ENCODE results near the gene FCRLB. TPM values are rescaled to one million over a fixed set of nuclear protein-coding genes. Genes with fewer than 3 reads are reported as not detected.
A peak's percentile ranks its signal among the peaks of the same experiment; 100 is the strongest.

FCRLB gene
- total and polyA plus RNA-seq, 9 of the 15 experiments (the other 6 are each of a cell fraction or from before 2014, with no cell fraction given): 0.20 to 4.6 (median 1.3) TPM

GRCh38 chr1:161727256-161727924, 6.0 kb downstream of the FCRLB start (continued):
- TF ChIP-seq ARID3A (IDR thresholded peaks at IDR 0.05; ENCODE audit: borderline replicate concordance, low read depth, low read length) (no peak), NFRKB (IDR thresholded peaks at IDR 0.05; ENCODE audit: low read depth) (peak; percentile 56; the same call in 1 of the 2 replicates), DLX4 (CRISPR knock-in tag; IDR thresholded peaks at IDR 0.05) (no peak), RBM25 (IDR thresholded peaks at IDR 0.05; ENCODE audit: low read depth, low read length, severe bottlenecking) (no peak), FOS (IDR thresholded peaks at IDR 0.05; ENCODE audit: extremely low read depth, insufficient read length) (no peak), DEAF1 (CRISPR knock-in tag; IDR thresholded peaks at IDR 0.05) (peak; percentile 2; the same call in 1 of the 2 replicates), NUFIP1 (IDR thresholded peaks at IDR 0.05; ENCODE audit: partially characterized antibody) (no peak), CREB5 (CRISPR knock-in tag; IDR thresholded peaks at IDR 0.05) (no peak), SNRNP70 (optimal IDR thresholded peaks at IDR 0.05; ENCODE audit: low read depth, low read length) (no peak), CAMTA2 (CRISPR knock-in tag; conservative IDR thresholded peaks at IDR 0.05) (no peak), SMAD4 (CRISPR knock-in tag; conservative IDR thresholded peaks at IDR 0.05) (0 out of 2 replicates have a peak, but pooled peaks have one; percentile 27), ARID1B (IDR thresholded peaks at IDR 0.05) (no peak), TARDBP (IDR thresholded peaks at IDR 0.05) (no peak), RFX7 (CRISPR knock-in tag; IDR thresholded peaks at IDR 0.05) (no peak), SMARCC2 (IDR thresholded peaks at IDR 0.05; ENCODE audit: low read depth) (peak; percentile 53; the same call in 1 of the 2 replicates), HDAC2 (IDR thresholded peaks at IDR 0.05) (0 out of 2 replicates have a peak, but pooled peaks have one; percentile 12), HNRNPH1 (optimal IDR thresholded peaks at IDR 0.05; ENCODE audit: low read depth, low read length) (no peak), EP300 (IDR thresholded peaks at IDR 0.05; ENCODE audit: low read length) (no peak), KDM2B (CRISPR knock-in tag; IDR thresholded peaks at IDR 0.05) (0 out of 2 replicates have a peak, but pooled peaks have one; percentile 61), RNF2 (IDR thresholded peaks at IDR 0.05) (peak; percentile 5; the same call in 1 of the 2 replicates), TRIM28 (IDR thresholded peaks at IDR 0.05) (no peak), FOXA3 (CRISPR knock-in tag; conservative IDR thresholded peaks at IDR 0.05 in 1 of 2, IDR thresholded peaks at IDR 0.05 in 1 of 2) (no peak), ZBTB17 (CRISPR knock-in tag; IDR thresholded peaks at IDR 0.05) (0 out of 2 replicates have a peak, but pooled peaks have one; percentile 33), FIP1L1 (IDR thresholded peaks at IDR 0.05; ENCODE audit: low read depth, low read length, poor library complexity, severe bottlenecking) (peak; percentile 54), GABPA (tag; conservative IDR thresholded peaks at IDR 0.05; ENCODE audit: low read depth) (no peak), RBM39 (optimal IDR thresholded peaks at IDR 0.05; ENCODE audit: low read depth, low read length) (no peak)

Measured in K562 (cell line).